Kidney (tissue), 14 donors: Measurements from ENCODE around the gene VAMP3. TPM values are rescaled to one million over a fixed set of nuclear protein-coding genes. Genes with fewer than 3 reads are reported as not detected.

Source experiments
- DNase-seq, 5 donors: peaks; one replicate each; pipeline ENCODE4 v3.0.0-alpha.2; 2013 to 2020
- FAIRE-seq: peaks from 2 replicates; lab custom pipeline; 2012; peaks lifted over from hg19 to GRCh38; lab: Jason Lieb, UNC
- H3K27ac ChIP-seq, 2 donors: one replicate each; pipeline ENCODE4 v1.7.0; 2013; ENCODE audit warnings: low read depth in 2 of 2, low read length in 2 of 2, inconsistent platforms in 1 of 2
- H3K27me3 ChIP-seq: one replicate; pipeline ENCODE4 v1.7.1; 2013; ENCODE audit warnings: low read length, inconsistent platforms; ENCODE audit not compliant: control insufficient read depth, insufficient read depth
- H3K36me3 ChIP-seq, 3 donors: one replicate each; pipeline versions ENCODE4 v1.7.0 to v1.7.1; 2013; ENCODE audit warnings: low read length in 3 of 3, control low read depth in 1 of 3, inconsistent platforms in 1 of 3; ENCODE audit not compliant: insufficient read depth in 3 of 3, control insufficient read depth in 2 of 3
- H3K4me1 ChIP-seq, 3 donors: one replicate each; pipeline versions ENCODE4 v1.7.0 to v1.7.1; 2013; ENCODE audit warnings: low read length in 3 of 3, inconsistent platforms in 1 of 3, low read depth in 1 of 3; ENCODE audit not compliant: control insufficient read depth in 2 of 3, insufficient read depth in 2 of 3
- H3K4me3 ChIP-seq, 3 donors: one replicate each; pipeline versions ENCODE4 v1.7.0 to v1.8.1; 2013; ENCODE audit warnings: low read length in 3 of 3, control low read depth in 1 of 3, inconsistent platforms in 1 of 3
- H3K9ac ChIP-seq, 3 donors: one replicate each; pipeline versions ENCODE4 v1.7.0 to v1.7.1; 2013; ENCODE audit warnings: low read length in 3 of 3, control low read depth in 1 of 3, inconsistent platforms in 1 of 3
- H3K9me3 ChIP-seq, 3 donors: one replicate each; pipeline versions ENCODE4 v1.7.0 to v1.7.1; 2013; ENCODE audit warnings: low read length in 3 of 3, control low read depth in 1 of 3, inconsistent platforms in 1 of 3; ENCODE audit not compliant: control insufficient read depth in 2 of 3, insufficient read depth in 1 of 3
- intact Hi-C: fragments of 100-400 bp; cut with DNase I; formaldehyde crosslinking; loops from one replicate; pipeline ENCODE4 v1.11.1; 2022
- polyA plus RNA-seq: library from polyadenylated mRNA; stranded (reverse); fragments of 350-450 nt; fragmentation: Illumina TruSeq; extraction: RNeasy Lipid Tissue Mini Kit (QIAGEN cat#74804); gene quantifications from one replicate; pipeline ENCODE4 v1.2.3, GENCODE V29; 2014; ENCODE audit warnings: low read depth, low replicate concordance; ENCODE audit not compliant: insufficient read depth
- total RNA-seq: library from RNA; stranded (reverse); fragmentation: NEBNext Ultra II Directional; extraction: Animal tissue kit (Norgen Biotek cat#: 25700); gene quantifications from one replicate; pipeline ENCODE4 v1.2.1, GENCODE V29; 2021
- TF ChIP-seq, protein P1 (sequence below): IDR thresholded peaks from 3 replicates; pipeline ENCODE4 v1.5.1; 2012; ENCODE audit warnings: mild to moderate bottlenecking, moderate library complexity, borderline replicate concordance; ENCODE audit not compliant: insufficient read depth; ENCODE audit errors: extremely low read depth
- donor health status: control.
- donor health status: control.
- donor health status: control.
- donor health status: control.
- donor health status: control.
- donor health status: DM: yes; HTN: yes; CAD: no.
- donor health status: Normal renal cell carcinoma (clear cell type).

The VAMP3 gene
- total and polyA plus RNA-seq, 2 donors from 2014 or later: 69.7 to 93.8 TPM

GRCh38 chr1:7732331-7732730, 38.8 kb upstream of the VAMP3 start:
- Histone ChIP-seq H3K4me3 (no peak overlapping the region), H3K9ac (no peak overlapping the region), H3K9me3 (no peaks in the 10 kb centered on the region), H3K27ac (no peak overlapping the region), H3K4me1 (no peaks in the 10 kb centered on the region), H3K36me3 (peaks cover 0 to under 1% (median 0%) of the 10 kb centered on the region in 3 donors), H3K27me3 (no peaks in the 10 kb centered on the region)
- no peak for FAIRE-seq
- DNase-seq: no peak
- TF ChIP-seq, protein P1, sequence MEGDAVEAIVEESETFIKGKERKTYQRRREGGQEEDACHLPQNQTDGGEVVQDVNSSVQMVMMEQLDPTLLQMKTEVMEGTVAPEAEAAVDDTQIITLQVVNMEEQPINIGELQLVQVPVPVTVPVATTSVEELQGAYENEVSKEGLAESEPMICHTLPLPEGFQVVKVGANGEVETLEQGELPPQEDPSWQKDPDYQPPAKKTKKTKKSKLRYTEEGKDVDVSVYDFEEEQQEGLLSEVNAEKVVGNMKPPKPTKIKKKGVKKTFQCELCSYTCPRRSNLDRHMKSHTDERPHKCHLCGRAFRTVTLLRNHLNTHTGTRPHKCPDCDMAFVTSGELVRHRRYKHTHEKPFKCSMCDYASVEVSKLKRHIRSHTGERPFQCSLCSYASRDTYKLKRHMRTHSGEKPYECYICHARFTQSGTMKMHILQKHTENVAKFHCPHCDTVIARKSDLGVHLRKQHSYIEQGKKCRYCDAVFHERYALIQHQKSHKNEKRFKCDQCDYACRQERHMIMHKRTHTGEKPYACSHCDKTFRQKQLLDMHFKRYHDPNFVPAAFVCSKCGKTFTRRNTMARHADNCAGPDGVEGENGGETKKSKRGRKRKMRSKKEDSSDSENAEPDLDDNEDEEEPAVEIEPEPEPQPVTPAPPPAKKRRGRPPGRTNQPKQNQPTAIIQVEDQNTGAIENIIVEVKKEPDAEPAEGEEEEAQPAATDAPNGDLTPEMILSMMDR: no peak
- intact Hi-C loops: no loop called here

- DNase-seq (no peak), FAIRE-seq (no peak)
- Histone ChIP-seq H3K36me3 (peaks cover 0 to 8% (median 0%) of the 10 kb centered on the region in 3 donors), H3K27me3 (no peaks in the 10 kb centered on the region), H3K4me3 (no peak overlapping the region), H3K9ac (no peak overlapping the region), H3K4me1 (no peaks in the 10 kb centered on the region), H3K27ac (no peak overlapping the region), H3K9me3 (no peaks in the 10 kb centered on the region)
- TF ChIP-seq, protein P1: no peak
- intact Hi-C loops: no loop called here
Observed at GRCh38 chr1:7733276-7733675, 37.8 kb upstream of the VAMP3 start.

DNA sequence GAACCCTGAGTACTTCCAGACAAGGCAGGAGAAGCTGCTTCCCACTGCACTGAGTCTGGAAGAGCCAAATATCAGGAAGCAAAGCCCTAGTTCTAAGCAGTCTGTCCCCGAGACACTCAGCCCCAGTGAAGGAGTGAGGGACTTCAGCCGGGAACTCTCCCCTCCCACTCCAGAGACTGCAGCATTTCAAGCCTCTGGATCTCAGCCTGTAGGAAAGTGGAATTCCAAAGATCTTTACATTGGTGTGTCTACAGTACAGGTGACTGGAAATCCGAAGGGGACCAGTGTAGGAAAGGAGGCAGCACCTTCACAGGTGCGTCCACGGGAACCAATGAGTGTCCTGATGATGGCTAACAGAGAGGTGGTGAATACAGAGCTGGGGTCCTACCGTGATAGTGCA, 33.1 kb upstream of the VAMP3 start:
- Histone ChIP-seq H3K27ac (no peak overlapping the region), H3K9me3 (no peaks in the 10 kb centered on the region), H3K4me1 (no peaks in the 10 kb centered on the region), H3K27me3 (no peaks in the 10 kb centered on the region), H3K4me3 (no peak overlapping the region), H3K9ac (no peak overlapping the region), H3K36me3 (peaks cover 0 to 10% (median 0%) of the 10 kb centered on the region in 3 donors)
- FAIRE-seq (no peak), DNase-seq (no peak)
- TF ChIP-seq, protein P1: no peak
- intact Hi-C loops: no loop called here

DNA sequence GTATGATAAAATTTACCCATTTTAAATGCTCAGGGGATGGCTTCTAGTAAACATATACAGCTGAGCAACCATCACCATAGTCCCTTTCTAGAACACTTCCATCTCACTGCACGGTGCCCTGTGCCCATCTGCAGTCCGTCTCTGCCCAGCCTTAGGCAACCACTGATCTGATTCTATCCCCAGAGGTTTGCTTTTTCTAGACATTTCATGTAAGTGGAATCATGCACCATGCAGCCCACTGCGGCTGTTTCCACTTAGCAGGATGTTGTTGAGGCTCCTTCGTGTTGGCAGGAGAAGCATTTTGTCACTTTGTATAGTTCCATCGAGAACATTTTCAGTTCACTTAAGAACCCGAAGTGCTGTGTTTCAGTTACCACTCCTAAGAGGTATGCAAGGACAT, 27.8 kb upstream of the VAMP3 start:
- intact Hi-C loops: no loop called here
- no peak overlapping the region for H3K4me3 ChIP-seq
- H3K4me1 ChIP-seq: no peaks in the 10 kb centered on the region
- FAIRE-seq (no peak), DNase-seq (no peak)
- H3K27ac ChIP-seq: no peak overlapping the region
- H3K36me3 ChIP-seq: peaks cover 0 to 1% (median 0%) of the 10 kb centered on the region in 3 donors
- no peaks in the 10 kb centered on the region for H3K9me3 ChIP-seq
- TF ChIP-seq, protein P1: no peak
- no peak overlapping the region for H3K9ac ChIP-seq
- H3K27me3 ChIP-seq: no peaks in the 10 kb centered on the region
